Activated CD8-positive, alpha-beta T cell treated with anti-CD3 and anti-CD28 coated beads for 36 hours (primary cell): ENCODE measurements around the gene KLHL28. TPM values are rescaled to one million over a fixed set of nuclear protein-coding genes. Genes with fewer than 3 reads are reported as not detected.

Experiments
- ATAC-seq: fragments of 200-7000 bp; cut with Tn5 transposase; one replicate; pipeline ENCODE4 v1.10.0; 2021; ENCODE audit warnings: mild to moderate bottlenecking, moderate library complexity
- CTCF ChIA-PET: fragments of 350-600 bp; sonication (Branson Sonifier 250); formaldehyde crosslinking; loops from one replicate; lab custom pipeline; 2021; ENCODE audit warnings: antibody characterized with exemption; lab: Charles Lee
- POLR2A ChIA-PET: fragments of 350-600 bp; sonication (Branson Sonifier 250); formaldehyde crosslinking; loops from one replicate; lab custom pipeline; 2021; ENCODE audit warnings: antibody characterized with exemption; lab: Charles Lee
- DNase-seq: peaks from one replicate; pipeline ENCODE4 v3.0.0-alpha.2; 2020
- H3K27ac Mint-ChIP-seq: one replicate; pipeline ENCODE4 v1.8.0; 2021; ENCODE audit warnings: mild to moderate bottlenecking, mixed read lengths
- H3K27me3 Mint-ChIP-seq: one replicate; pipeline ENCODE4 v1.8.0; 2021; ENCODE audit warnings: mixed read lengths
- H3K36me3 Mint-ChIP-seq: one replicate; pipeline ENCODE4 v1.8.0; 2021; ENCODE audit warnings: low read depth, mixed read lengths
- H3K4me1 Mint-ChIP-seq: one replicate; pipeline ENCODE4 v1.8.0; 2021; ENCODE audit warnings: low read depth, mixed read lengths
- H3K4me3 Mint-ChIP-seq: one replicate; pipeline ENCODE4 v1.8.0; 2021; ENCODE audit warnings: mild to moderate bottlenecking, moderate library complexity, mixed read lengths
- H3K9me3 Mint-ChIP-seq: one replicate; pipeline ENCODE4 v1.8.0; 2021; ENCODE audit warnings: mixed read lengths
- CTCF ChIP-seq: fragments of 200-600 bp; IDR thresholded peaks from one replicate; pipeline ENCODE4 v1.8.0; 2022; ENCODE audit warnings: antibody characterized with exemption, mild to moderate bottlenecking
- intact Hi-C: fragments of 100-400 bp; cut with micrococcal nuclease; formaldehyde crosslinking; loops from one replicate; pipeline ENCODE4 v1.10.0; 2022
- total RNA-seq, 2 experiments: library from RNA; stranded (reverse); gene quantifications; one replicate each; pipeline ENCODE4 v1.2.3, GENCODE V29; 2021

KLHL28 gene
- total RNA-seq, 2 experiments from 2014 or later, result 10.9 to 11.1 TPM

DNA sequence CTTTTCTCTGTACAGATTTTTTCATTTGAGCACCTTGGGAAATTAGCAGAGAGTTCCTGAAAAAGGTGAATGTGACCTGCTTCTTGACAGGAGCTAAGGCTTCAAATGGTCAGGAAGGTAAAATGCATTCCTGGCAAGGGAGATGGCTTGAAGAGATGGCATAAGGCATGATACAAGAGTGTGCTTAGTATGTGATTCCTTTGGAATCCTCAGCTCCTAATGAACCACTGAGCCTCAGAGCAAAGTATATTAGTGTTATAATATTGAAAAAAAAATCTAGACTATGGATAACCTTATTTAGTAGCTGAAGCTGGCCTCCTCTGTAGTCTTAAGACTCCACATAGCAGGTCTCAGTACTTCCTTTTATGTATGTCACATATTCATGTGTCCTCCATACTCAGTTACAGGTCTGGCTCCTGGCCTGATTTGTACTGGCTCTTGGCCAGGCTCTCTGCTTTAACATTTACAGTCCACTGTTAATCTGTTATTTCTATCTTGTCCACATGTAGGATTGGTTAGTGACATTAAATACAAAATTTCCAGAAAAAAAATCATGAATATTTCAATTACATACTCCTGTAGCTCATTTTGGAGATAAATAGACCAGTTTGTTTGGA lies 18.1 kb upstream of the KLHL28 start:
- ChIA-PET POLR2A (interaction anchor here (3.8 kb wide), 1 partner anchor 17 kb away, joined by 14 read pairs; the partner anchor contains the start of genes KLHL28 and TOGARAM1), CTCF (interaction anchor here (1.0 to 1.4 kb wide), 3 partner anchors 10 to 134 kb away, joined by 3 to 5 read pairs (median 3); no protein-coding TSS in a partner anchor)
- no peak overlapping the region for H3K4me3 Mint-ChIP-seq
- TF ChIP-seq CTCF, result no peak
- ATAC-seq (no peak), DNase-seq (no peak)
- H3K27ac Mint-ChIP-seq, result no peak overlapping the region
- H3K9me3 Mint-ChIP-seq, result no peaks in the 10 kb centered on the region
- intact Hi-C loops, result no loop called here
- peaks cover 30% of the 10 kb centered on the region for H3K4me1 Mint-ChIP-seq
- peaks cover 15% of the 10 kb centered on the region for H3K36me3 Mint-ChIP-seq
- H3K27me3 Mint-ChIP-seq, result no peaks in the 10 kb centered on the region

GRCh38 chr14:44979273-44979672 lies 17.5 kb upstream of the KLHL28 start:
- CTCF ChIA-PET, result interaction anchor here (1.0 to 1.4 kb wide), 3 partner anchors 9 to 133 kb away, joined by 3 to 5 read pairs (median 3); no protein-coding TSS in a partner anchor
- POLR2A ChIA-PET, result interaction anchor here (0.6 to 3.8 kb wide), 2 partner anchors 17 to 89 kb away, joined by 3 to 14 read pairs; partner anchors contain the start of genes KLHL28 and TOGARAM1
- no peak for ATAC-seq

GRCh38 chr14:44971459-44971858 lies 9.7 kb upstream of the KLHL28 start:
- ATAC-seq (no peak), DNase-seq (no peak)
- H3K4me3 Mint-ChIP-seq, result no peak overlapping the region
- intact Hi-C loops, result no loop called here
- H3K27ac Mint-ChIP-seq, result no peak overlapping the region
- ChIA-PET CTCF (no interaction called here), POLR2A (no interaction called here)
- peaks cover 68% of the 10 kb centered on the region for H3K4me1 Mint-ChIP-seq
- peaks cover 63% of the 10 kb centered on the region for H3K36me3 Mint-ChIP-seq
- TF ChIP-seq CTCF, result no peak
- H3K27me3 Mint-ChIP-seq, result no peaks in the 10 kb centered on the region
- H3K9me3 Mint-ChIP-seq, result peaks cover 29% of the 10 kb centered on the region

More at GRCh38 chr14:44979273-44979672, 17.5 kb upstream of the KLHL28 start:
- Mint-ChIP-seq H3K4me3 (no peak overlapping the region), H3K27me3 (no peaks in the 10 kb centered on the region), H3K4me1 (peaks cover 30% of the 10 kb centered on the region), H3K27ac (no peak overlapping the region), H3K36me3 (peaks cover 15% of the 10 kb centered on the region), H3K9me3 (no peaks in the 10 kb centered on the region)
- intact Hi-C loops, result no loop called here
- TF ChIP-seq CTCF, result no peak
- DNase-seq, result no peak

DNA sequence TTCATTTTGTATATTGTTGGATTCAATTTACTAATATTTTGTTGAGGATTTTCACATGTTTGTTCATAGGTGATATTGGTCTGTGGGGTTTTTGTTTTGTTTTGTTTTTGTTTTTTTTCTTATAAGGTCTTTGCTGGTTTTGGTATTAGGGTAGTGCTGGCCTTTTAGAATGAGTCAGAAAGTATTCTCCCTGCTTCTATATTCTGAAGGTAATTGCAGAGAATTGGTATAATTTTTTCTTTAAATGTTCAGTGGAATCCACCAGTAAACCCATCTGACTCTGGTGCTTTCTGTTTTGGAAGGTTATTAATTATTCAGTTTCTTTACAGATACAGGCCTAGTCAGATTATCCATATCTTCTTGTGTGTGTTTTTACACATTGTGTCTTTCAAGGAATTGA lies 9.2 kb upstream of the KLHL28 start:
- Mint-ChIP-seq H3K9me3 (peaks cover 29% of the 10 kb centered on the region), H3K4me3 (no peak overlapping the region), H3K36me3 (peaks cover 59% of the 10 kb centered on the region), H3K27me3 (no peaks in the 10 kb centered on the region), H3K27ac (no peak overlapping the region), H3K4me1 (peaks cover 64% of the 10 kb centered on the region)
- no peak for TF ChIP-seq CTCF
- intact Hi-C loops, result no loop called here
- CTCF ChIA-PET, result no interaction called here
- no peak for ATAC-seq
- POLR2A ChIA-PET, result no interaction called here
- DNase-seq, result no peak

DNA sequence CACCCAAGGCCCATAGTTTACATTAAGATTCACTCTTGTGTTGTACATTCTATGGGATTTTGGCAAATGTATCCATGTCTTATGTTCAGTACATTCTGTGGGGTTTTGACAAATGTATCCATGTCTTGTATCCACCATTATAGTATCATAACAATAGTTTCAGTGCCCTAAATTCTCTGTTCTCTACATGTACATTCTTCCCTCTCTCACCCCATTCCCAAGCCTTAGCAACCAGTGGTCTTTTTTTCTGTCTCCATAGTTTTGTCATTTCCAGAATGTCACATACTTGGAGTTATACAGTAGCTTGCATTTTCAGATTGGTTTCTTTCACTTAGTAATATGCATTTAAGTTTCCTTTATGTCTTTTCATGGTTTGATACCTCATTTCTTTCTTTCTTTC lies 7.0 kb upstream of the KLHL28 start:
- H3K4me3 Mint-ChIP-seq, result no peak overlapping the region
- CTCF ChIA-PET, result no interaction called here
- no peaks in the 10 kb centered on the region for H3K27me3 Mint-ChIP-seq
- DNase-seq, result no peak
- no peak for TF ChIP-seq CTCF
- no peak for ATAC-seq
- intact Hi-C loops, result no loop called here
- H3K9me3 Mint-ChIP-seq, result peaks cover 41% of the 10 kb centered on the region
- no peak overlapping the region for H3K27ac Mint-ChIP-seq
- H3K4me1 Mint-ChIP-seq, result peaks cover 77% of the 10 kb centered on the region
- POLR2A ChIA-PET, result no interaction called here
- H3K36me3 Mint-ChIP-seq, result peaks cover 71% of the 10 kb centered on the region
